HTR-8/SVneo (cell line): ENCODE data around the gene NPPC.
"Not testable (repeated sequence)": the region's sequence is repeated elsewhere in the genome, so short reads cannot be mapped to it uniquely, and the experiment has no call there.

Experiments used
- DNase-seq: peaks from one replicate; pipeline ENCODE4 v3.0.0; 2011; ENCODE audit warnings: low spot score, mixed read lengths; ENCODE audit not compliant: insufficient read length
- FAIRE-seq: peaks from 2 replicates; lab custom pipeline; 2011; peaks lifted over from hg19 to GRCh38; lab: Jason Lieb, UNC

Gene NPPC

DNA sequence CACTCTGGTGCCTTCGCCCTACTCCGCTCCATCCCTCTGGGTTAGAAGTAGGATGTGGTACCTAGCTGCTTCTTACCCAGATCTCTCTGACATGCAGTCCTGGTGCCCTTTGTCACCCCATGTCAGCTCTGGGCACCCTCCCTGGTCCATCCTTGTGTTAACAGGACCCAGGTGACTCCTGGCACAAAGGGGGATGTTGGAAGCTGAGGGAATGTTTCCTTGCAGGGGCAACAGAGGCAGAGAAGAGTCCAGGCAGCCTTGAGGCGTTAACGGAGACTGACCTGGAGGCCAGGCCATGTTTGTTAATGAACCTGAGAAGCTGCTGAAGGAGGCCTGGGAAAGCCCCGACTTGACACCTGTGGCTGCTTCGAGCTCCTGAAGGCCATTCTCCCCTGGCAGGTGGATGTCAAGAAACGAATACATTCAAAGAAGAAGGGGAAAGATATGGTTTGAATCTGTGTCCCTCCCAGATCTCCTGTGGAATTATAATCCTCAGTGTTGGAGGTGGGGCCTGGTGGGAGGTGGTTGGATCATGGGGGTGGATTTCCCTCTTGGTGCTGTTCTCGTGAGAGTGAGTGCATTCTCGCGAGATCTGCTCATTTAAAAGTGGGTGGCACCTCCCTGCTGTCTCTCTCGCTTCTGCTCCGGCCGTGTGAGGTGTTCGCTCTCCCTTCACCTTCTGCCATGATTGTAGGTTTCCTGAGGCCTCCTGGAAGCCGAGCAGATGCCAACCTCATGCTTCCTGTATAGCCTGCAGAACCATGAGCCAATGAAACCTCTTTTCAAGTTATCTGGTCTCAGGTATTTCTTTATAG lies 31.4 kb downstream of the NPPC start:
- DNase-seq (no peak), FAIRE-seq (no peak)

DNA sequence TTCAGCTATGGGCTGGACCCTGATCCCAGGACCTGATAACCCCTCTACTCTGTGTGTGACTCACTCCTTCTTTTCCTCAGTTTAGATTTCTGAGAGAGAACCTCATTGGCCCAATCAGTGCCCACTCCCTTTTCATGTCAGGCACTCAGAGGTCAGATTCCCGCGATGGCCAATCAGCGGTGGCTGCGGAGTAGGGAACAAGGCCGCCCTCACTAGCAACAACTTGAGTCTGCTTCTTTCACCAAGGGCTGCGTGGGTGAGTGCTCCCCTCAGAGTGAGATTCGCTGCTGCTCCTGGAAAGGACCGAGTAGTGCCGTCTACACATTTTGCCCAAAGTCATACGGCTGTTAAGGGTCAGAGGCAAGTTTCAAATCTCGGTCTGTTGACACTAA lies 34.7 kb downstream of the NPPC start:
- FAIRE-seq (no peak), DNase-seq (no peak)

DNA sequence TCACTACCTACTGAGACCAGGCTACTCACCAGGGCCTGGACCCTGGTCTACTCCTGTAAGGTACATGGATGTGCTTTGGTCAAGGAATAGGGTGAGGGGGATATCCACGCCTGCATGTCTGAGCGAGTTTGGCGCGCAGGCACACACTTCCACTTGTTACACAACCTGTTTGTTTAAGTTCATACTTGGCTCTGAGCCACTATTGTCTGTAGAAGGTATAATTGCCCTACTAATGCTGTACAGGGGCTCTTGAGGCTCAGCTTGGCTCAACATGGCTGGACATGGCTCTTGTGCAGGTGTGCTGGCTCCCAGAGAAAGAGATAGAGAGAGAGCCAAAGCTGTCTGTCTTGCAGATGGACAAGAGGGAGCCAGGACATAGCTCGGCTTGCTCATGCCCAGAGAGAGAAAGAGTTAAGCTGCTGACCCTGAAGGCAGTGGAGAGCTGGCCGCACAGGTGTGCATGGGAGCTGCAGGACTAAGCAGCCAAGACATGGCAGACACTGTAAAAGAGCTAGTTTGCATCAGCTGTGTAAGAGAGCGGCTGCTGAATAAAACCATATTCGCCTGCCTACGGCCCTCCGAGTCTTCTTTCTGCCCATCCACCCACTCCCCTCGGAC lies 35.2 kb downstream of the NPPC start:
- no peak for DNase-seq
- no peak for FAIRE-seq

DNA sequence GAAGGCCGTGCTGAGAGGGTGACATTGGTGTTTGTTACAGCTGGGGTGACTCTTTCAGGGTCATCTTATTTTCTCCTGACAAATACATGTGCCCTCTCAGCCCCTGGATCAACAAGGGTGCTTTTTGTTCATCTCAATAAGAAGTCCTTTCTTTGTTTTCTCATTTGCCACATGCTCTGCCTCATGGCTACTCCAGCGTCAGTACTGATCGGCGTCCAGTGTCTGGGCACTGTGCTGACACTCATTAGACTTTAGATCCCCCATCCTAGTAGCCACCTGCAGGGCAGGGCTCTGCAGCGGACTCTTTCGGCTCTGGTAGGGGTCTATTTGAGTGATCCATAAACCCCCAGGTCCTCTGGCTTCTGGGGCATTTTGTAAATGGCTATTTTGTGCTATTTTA lies 38.4 kb downstream of the NPPC start:
- FAIRE-seq, result no peak
- no peak for DNase-seq

DNA sequence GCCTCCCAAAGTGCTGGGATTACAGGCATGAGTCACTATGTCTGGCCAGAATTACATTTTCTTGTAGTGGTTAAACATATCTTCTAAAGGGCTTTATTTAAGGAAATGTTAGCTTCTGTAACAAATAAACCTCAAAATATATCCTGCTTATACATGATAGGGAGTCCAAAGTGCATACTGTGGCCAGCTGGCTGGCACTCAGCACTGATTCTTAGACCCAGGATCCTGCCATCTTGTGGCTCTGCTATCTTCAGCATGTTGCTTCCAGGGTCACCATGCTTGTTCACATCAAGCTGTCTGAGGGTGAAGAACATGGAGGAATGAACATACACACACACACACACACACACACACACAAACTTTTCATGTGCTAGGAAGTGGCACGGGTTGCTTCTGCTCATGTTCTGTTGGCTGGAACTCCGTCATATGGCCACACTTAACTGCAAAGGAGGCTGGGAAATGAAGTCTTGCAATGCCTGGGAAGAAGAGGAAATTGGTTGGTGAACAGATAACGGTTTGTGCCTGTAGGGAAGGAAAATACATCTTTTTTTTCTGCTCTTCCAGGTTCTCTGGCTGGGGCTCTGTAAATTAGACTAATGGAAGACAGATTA lies 40.0 kb downstream of the NPPC start:
- DNase-seq, result no peak
- no peak for FAIRE-seq

DNA sequence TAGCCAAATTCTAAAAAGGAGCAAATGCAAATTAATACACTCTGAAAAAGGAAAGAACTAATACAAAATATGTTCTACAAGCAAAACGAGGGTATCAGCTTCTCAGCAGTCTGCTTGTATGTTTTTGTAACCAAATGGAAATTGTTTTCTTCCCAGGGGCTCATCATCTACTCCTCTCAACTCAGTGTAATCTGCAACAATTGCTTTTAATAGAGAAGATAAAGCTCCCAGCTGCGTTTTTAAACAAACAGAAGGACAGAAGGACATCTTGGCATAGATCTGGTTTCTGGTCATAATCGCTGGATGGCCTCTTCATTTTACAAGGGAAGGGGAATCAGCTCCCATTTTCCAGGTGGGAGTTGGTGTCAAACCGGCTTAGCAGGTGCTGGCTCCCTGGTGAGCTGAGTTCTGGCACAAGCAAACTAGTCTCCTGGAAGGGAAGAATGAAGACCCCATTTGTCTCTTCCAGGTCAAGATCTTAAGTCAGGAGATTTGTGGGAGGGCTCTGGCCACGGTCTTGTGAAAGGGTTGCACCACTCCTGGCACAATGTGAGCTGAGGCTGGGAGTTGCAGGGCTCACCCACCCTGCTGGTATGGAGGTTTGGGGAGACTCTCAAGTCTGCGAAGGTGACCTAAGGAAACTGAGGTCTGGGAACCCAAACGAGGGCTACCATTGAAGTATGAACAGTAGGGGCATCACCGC lies 41.6 kb downstream of the NPPC start:
- FAIRE-seq (no peak), DNase-seq (no peak)

DNA sequence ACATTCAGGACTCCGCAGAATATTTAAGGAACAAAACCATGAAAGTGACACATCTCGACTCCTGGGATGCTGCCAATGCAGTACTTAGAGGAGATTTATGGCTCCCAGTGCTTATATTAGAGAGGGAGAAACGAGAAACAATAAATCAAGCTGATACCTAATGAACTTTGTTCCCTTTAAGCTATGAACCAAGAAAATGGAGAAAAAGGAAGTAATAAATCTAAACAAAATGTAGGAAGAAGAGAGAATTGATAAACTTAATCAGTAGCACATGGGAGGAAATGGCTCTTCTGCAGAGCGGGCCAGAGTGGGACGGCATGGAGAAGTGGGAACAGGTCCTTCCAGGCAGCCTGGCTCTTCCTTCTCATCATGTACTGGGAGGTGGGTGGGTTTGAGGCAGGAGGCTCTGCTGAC lies 42.7 kb downstream of the NPPC start:
- FAIRE-seq (no peak), DNase-seq (peak; percentile 49)

DNA sequence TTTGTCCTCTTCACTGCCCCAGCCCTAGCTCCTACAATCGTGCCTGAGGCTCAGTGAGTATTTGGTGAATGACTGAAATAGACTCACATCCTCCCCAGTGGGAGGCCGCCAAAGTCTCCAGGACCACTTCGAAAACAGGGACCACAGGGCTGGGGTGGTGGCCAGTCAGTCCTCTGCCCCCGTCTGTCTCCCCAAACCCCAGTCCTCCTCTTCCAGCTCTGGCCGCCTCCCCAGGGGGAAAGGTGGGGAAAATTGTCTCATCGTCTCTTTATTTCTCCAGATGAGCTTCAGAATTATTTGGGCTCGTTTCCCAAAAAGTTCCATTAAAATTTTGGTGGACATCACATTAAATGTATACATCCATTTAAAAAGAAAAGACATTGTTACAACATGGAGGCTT lies 43.5 kb downstream of the NPPC start:
- no peak for DNase-seq
- FAIRE-seq, result no peak

DNA sequence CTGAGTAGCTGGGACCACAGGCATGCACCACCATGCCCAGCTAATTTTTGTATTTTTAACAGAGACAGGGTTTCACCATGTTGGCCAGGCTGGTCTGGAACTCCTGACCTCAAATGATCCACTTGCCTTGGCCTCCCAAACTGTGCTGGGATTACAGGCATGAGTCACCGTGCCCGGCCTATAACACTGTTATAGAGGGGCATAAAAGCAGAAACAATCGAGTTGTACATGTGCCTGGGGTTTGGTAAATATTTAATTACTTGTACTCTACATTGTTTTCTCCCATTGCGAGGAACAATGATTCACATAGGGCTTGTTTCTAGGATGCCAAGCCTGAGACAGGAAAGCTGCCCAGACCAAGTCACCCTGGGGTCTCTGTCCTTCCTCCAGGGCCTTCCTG lies 45.8 kb downstream of the NPPC start:
- not testable (repeated sequence) for DNase-seq, FAIRE-seq

DNA sequence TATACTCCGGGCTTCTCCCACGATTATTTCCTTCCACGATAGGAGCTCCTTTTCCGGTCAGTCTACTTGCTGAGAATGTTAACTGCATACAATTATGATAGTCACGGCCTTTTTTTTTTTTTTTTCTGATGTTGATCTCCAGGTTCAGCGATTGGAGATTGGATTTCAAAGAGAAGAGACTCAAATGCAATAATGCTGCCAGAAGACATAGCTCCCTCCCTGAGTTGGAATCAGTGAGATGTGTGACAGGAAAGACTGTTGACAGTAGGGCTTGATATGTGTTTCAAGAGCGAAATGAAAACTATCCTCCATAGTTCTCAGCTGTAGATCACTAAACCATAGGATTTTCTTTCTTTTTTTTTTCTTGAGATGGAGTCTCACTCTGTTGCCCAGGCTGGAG lies 47.0 kb downstream of the NPPC start:
- no peak for DNase-seq
- no peak for FAIRE-seq

DNA sequence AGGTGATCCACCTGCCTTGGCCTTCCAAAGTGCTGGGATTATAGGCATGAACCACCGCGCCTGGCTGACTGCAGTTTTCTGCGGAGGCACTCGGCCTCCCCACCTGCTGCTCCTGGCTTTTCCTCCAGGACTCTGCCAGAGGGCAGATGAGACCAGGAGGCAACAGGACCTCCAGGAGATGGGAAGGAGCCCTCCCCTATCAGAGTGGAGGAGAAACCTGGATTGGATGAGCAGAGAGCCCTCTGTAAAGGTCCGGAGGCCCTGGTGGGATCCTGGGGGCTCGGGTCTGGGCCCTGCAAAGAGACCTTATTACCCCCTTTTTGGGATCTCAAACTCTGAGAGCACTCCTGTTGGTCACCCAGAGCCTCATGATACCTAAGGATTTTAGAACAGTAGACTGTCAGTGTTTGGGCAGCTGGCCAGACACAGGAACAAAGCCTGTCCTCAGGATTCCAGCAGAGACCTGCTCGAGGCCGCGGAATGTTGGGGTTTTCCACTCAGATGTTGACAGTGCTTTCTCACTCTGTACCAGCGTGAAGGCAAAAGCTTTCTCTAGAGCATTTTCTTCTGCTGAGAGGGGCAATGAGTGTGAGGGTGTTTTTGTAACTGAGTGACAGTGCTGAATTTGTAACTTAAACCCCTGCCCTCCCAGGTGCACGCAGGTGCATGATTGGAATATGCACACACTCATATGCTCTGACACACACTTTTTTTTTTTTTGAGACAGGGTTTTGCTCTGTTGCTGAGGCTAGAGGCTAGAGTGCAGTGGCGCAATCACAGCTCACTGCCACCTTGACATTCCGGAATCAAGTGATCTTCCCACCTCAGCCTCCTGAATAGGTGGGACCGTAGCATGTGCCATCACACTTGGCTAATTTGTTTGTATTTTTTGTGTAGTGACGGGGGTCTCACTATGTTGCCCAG lies 48.4 kb downstream of the NPPC start:
- DNase-seq, result peak; percentile 60
- FAIRE-seq, result no peak

DNA sequence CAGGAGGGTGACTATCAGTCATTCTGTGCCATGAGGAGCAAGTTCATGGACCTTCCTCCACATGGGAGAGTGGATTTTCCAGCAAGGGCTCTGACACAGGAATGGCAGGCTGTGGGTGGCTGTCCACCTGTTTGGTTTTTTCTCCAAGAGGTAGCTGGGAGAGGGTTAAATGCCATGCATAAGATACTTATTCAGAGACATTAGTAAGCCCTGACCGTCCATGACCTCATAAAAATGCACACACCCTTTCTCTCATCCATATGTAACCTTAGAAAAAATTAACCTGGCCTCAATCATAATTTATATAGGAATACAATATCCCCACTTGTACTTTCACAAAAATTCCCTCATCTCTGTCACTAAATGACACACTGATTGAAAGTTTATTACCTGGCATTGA lies 51.3 kb downstream of the NPPC start:
- FAIRE-seq, result no peak
- DNase-seq, result no peak
